ENCODE results near the gene NECTIN1.

Gene NECTIN1

GRCh38 chr11:119776031-119776636, 47.1 kb upstream of the NECTIN1 start:
- H3K36me3 ChIP-seq: no peaks in the 10 kb centered on the region
- H3K4me1 ChIP-seq (ENCODE audit: control insufficient read depth in 1 of 2, insufficient read depth in 1 of 2, low read depth in 1 of 2, low read length in 1 of 2): no peaks in the 10 kb centered on the region
- no peaks in the 10 kb centered on the region for H3K9me3 ChIP-seq
- no peak overlapping the region for H3K27ac ChIP-seq
- peaks cover 40% of the 10 kb centered on the region for H3K27me3 ChIP-seq
- TF ChIP-seq CTCF (IDR thresholded peaks at IDR 0.05): no peak
- no peak overlapping the region for H3K4me3 ChIP-seq (ENCODE audit: low read depth in 1 of 2, low read length in 1 of 2)

GRCh38 chr11:119774172-119774763, 45.3 kb upstream of the NECTIN1 start:
- H3K4me1 ChIP-seq (ENCODE audit: control insufficient read depth in 1 of 2, insufficient read depth in 1 of 2, low read depth in 1 of 2, low read length in 1 of 2): no peaks in the 10 kb centered on the region
- no peaks in the 10 kb centered on the region for H3K36me3 ChIP-seq
- H3K27me3 ChIP-seq: peaks cover 35% of the 10 kb centered on the region
- no peak overlapping the region for H3K4me3 ChIP-seq (ENCODE audit: low read depth in 1 of 2, low read length in 1 of 2)
- H3K9me3 ChIP-seq: no peaks in the 10 kb centered on the region
- no peak overlapping the region for H3K27ac ChIP-seq
- TF ChIP-seq CTCF (IDR thresholded peaks at IDR 0.05): no peak

- no peak for TF ChIP-seq CTCF (IDR thresholded peaks at IDR 0.05)
- Histone ChIP-seq H3K36me3 (no peaks in the 10 kb centered on the region), H3K27me3 (peaks cover 39% of the 10 kb centered on the region), H3K9me3 (no peaks in the 10 kb centered on the region), H3K4me1 (ENCODE audit: control insufficient read depth in 1 of 2, insufficient read depth in 1 of 2, low read depth in 1 of 2, low read length in 1 of 2) (no peaks in the 10 kb centered on the region), H3K27ac (no peak overlapping the region), H3K4me3 (ENCODE audit: low read depth in 1 of 2, low read length in 1 of 2) (no peak overlapping the region)
Measured at GRCh38 chr11:119772641-119773415, 43.8 kb upstream of the NECTIN1 start.

- peaks cover 40% of the 10 kb centered on the region for H3K27me3 ChIP-seq
- TF ChIP-seq CTCF (IDR thresholded peaks at IDR 0.05): no peak
- no peak overlapping the region for H3K27ac ChIP-seq
- H3K36me3 ChIP-seq: no peaks in the 10 kb centered on the region
- no peaks in the 10 kb centered on the region for H3K4me1 ChIP-seq (ENCODE audit: control insufficient read depth in 1 of 2, insufficient read depth in 1 of 2, low read depth in 1 of 2, low read length in 1 of 2)
- H3K9me3 ChIP-seq: no peaks in the 10 kb centered on the region
- no peak overlapping the region for H3K4me3 ChIP-seq (ENCODE audit: low read depth in 1 of 2, low read length in 1 of 2)
Measured at GRCh38 chr11:119772076-119772475, 43.1 kb upstream of the NECTIN1 start.

GRCh38 chr11:119771172-119771770, 42.3 kb upstream of the NECTIN1 start:
- no peaks in the 10 kb centered on the region for H3K4me1 ChIP-seq (ENCODE audit: control insufficient read depth in 1 of 2, insufficient read depth in 1 of 2, low read depth in 1 of 2, low read length in 1 of 2)
- no peak for TF ChIP-seq CTCF (IDR thresholded peaks at IDR 0.05)
- peaks cover 42% of the 10 kb centered on the region for H3K27me3 ChIP-seq
- H3K36me3 ChIP-seq: no peaks in the 10 kb centered on the region
- H3K9me3 ChIP-seq: no peaks in the 10 kb centered on the region
- no peak overlapping the region for H3K4me3 ChIP-seq (ENCODE audit: low read depth in 1 of 2, low read length in 1 of 2)
- no peak overlapping the region for H3K27ac ChIP-seq

Data from neutrophil (primary cell).